Stomach smooth muscle (tissue), 2 donors: ENCODE data around the gene ZNF768.
"Not testable (repeated sequence)": the region's sequence is repeated elsewhere in the genome, so short reads cannot be mapped to it uniquely, and the experiment has no call there.

Experiments
- H3K27ac ChIP-seq: one replicate; pipeline ENCODE4 v1.7.0; 2013; ENCODE audit warnings: mild to moderate bottlenecking, low read length, inconsistent platforms
- H3K27me3 ChIP-seq, 2 donors: one replicate each; pipeline ENCODE4 v1.7.0; 2013; ENCODE audit warnings: low read length in 2 of 2; ENCODE audit not compliant: insufficient read depth in 2 of 2, control insufficient read depth in 1 of 2
- H3K36me3 ChIP-seq, 2 donors: one replicate each; pipeline ENCODE4 v1.7.0; 2013; ENCODE audit warnings: low read length in 2 of 2; ENCODE audit not compliant: control insufficient read depth in 2 of 2, insufficient read depth in 2 of 2
- H3K4me1 ChIP-seq: one replicate; pipeline ENCODE4 v1.7.0; 2013; ENCODE audit warnings: low read length; ENCODE audit not compliant: control insufficient read depth, insufficient read depth
- H3K4me3 ChIP-seq, 2 donors: one replicate each; pipeline ENCODE4 v1.7.0; 2013; ENCODE audit warnings: low read length in 2 of 2
- H3K9ac ChIP-seq, 2 donors: one replicate each; pipeline ENCODE4 v1.7.0; 2013; ENCODE audit warnings: low read length in 2 of 2, mild to moderate bottlenecking in 1 of 2
- H3K9me3 ChIP-seq, 2 donors: one replicate each; pipeline ENCODE4 v1.7.0; 2013; ENCODE audit warnings: low read length in 2 of 2; ENCODE audit not compliant: control insufficient read depth in 2 of 2
- donor health status: healthy.
- donor health status: Pancreatic carcinoma.

Gene ZNF768

GRCh38 chr16:30554557-30555314 is 28.4 kb upstream of the ZNF768 start:
- Histone ChIP-seq H3K4me3 (no peak overlapping the region), H3K4me1 (peaks cover 13% of the 10 kb centered on the region), H3K9ac (no peak overlapping the region), H3K36me3 (peaks cover 0 to 8% of the 10 kb centered on the region in 2 donors), H3K27ac (no peak overlapping the region), H3K9me3 (no peaks in the 10 kb centered on the region), H3K27me3 (no peaks in the 10 kb centered on the region)

DNA sequence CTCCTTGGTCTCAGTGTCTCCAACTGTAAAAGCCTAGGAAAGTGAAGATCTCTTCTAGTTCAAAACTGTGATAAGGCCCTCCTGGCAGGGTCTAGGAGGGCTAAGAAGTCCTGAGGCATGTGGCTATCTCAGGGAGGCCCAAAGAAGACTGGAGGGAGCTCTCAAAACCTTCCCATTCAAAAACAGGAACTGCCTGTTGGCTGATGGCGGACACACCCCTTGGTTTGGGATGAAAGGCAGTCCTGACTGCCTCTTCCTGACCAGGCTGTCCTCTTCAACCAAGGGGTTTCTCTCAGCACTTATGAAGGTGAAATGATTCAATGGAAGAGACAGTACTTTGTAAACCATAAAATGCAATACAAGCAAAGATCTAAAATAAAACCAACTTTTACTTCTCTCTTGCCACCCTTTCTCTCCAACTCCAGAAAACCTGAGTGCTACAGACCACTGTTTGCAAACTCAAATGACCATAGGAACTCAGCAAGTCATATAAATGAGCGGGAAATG is 27.1 kb upstream of the ZNF768 start:
- Histone ChIP-seq H3K9me3 (no peaks in the 10 kb centered on the region), H3K27ac (no peak overlapping the region), H3K4me1 (peaks cover 9% of the 10 kb centered on the region)

GRCh38 chr16:30552956-30553355 is 26.6 kb upstream of the ZNF768 start:
- no peaks in the 10 kb centered on the region for H3K9me3 ChIP-seq
- no peaks in the 10 kb centered on the region for H3K27me3 ChIP-seq
- H3K4me3 ChIP-seq, result no peak overlapping the region
- no peak overlapping the region for H3K9ac ChIP-seq
- peaks cover 0 to 8% of the 10 kb centered on the region in 2 donors for H3K36me3 ChIP-seq
- peaks cover 9% of the 10 kb centered on the region for H3K4me1 ChIP-seq
- no peak overlapping the region for H3K27ac ChIP-seq

More for the DNA sequence above, 27.1 kb upstream of the ZNF768 start:
- H3K9ac ChIP-seq, result no peak overlapping the region
- H3K36me3 ChIP-seq, result peaks cover 0 to 8% of the 10 kb centered on the region in 2 donors
- H3K27me3 ChIP-seq, result no peaks in the 10 kb centered on the region
- no peak overlapping the region for H3K4me3 ChIP-seq

- H3K9ac ChIP-seq, result no peak overlapping the region
- peaks cover 0 to 8% of the 10 kb centered on the region in 2 donors for H3K36me3 ChIP-seq
- no peaks in the 10 kb centered on the region for H3K9me3 ChIP-seq
- H3K4me3 ChIP-seq, result no peak overlapping the region
- H3K27ac ChIP-seq, result no peak overlapping the region
- no peaks in the 10 kb centered on the region for H3K27me3 ChIP-seq
- no peaks in the 10 kb centered on the region for H3K4me1 ChIP-seq
These were observed 25.4 kb upstream of the ZNF768 start for GRCh38 chr16:30551781-30552180.

- Histone ChIP-seq H3K4me3 (no peak overlapping the region), H3K9me3 (no peaks in the 10 kb centered on the region), H3K9ac (no peak overlapping the region), H3K27me3 (no peaks in the 10 kb centered on the region), H3K27ac (no peak overlapping the region), H3K4me1 (no peaks in the 10 kb centered on the region), H3K36me3 (peaks cover 0 to 4% of the 10 kb centered on the region in 2 donors)
These were observed 22.3 kb upstream of the ZNF768 start for GRCh38 chr16:30548416-30549253.

GRCh38 chr16:30546115-30546514 is 19.7 kb upstream of the ZNF768 start:
- H3K9ac ChIP-seq, result no peak overlapping the region
- H3K4me3 ChIP-seq, result no peak overlapping the region
- H3K27me3 ChIP-seq, result no peaks in the 10 kb centered on the region
- H3K4me1 ChIP-seq, result no peaks in the 10 kb centered on the region
- no peak overlapping the region for H3K27ac ChIP-seq
- no peaks in the 10 kb centered on the region for H3K36me3 ChIP-seq
- no peaks in the 10 kb centered on the region for H3K9me3 ChIP-seq

DNA sequence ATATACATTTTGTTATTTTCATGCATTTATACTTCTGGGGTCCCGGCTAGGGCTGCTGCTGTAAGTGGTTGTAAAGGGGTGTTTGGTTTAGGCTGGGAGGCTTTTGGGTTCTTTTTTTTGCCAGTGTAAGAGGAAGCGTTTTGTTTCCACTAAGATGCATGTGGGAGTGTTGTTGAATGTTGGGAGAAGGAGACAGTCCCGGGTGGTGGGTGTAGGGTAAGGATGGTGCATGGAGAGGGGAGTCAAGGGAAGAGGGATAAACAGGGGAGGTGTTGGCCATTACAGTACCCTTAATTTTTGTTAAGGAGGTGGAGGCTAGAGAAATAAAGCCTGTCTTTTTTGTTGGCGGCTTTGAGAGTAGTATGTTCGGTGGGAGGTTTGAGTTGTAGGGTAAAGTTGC is 16.7 kb upstream of the ZNF768 start:
- Histone ChIP-seq H3K4me1 (no peaks in the 10 kb centered on the region), H3K27ac (no peak overlapping the region)

GRCh38 chr16:30541502-30542329 is 15.3 kb upstream of the ZNF768 start:
- H3K4me1 ChIP-seq, result no peaks in the 10 kb centered on the region
- H3K9ac ChIP-seq, result no peak overlapping the region
- no peak overlapping the region for H3K4me3 ChIP-seq
- no peak overlapping the region for H3K27ac ChIP-seq
- no peaks in the 10 kb centered on the region for H3K9me3 ChIP-seq
- no peaks in the 10 kb centered on the region for H3K36me3 ChIP-seq
- no peaks in the 10 kb centered on the region for H3K27me3 ChIP-seq

More for the DNA sequence above, 16.7 kb upstream of the ZNF768 start:
- Histone ChIP-seq H3K9ac (no peak overlapping the region), H3K27me3 (no peaks in the 10 kb centered on the region), H3K4me3 (no peak overlapping the region), H3K36me3 (no peaks in the 10 kb centered on the region), H3K9me3 (no peaks in the 10 kb centered on the region)

DNA sequence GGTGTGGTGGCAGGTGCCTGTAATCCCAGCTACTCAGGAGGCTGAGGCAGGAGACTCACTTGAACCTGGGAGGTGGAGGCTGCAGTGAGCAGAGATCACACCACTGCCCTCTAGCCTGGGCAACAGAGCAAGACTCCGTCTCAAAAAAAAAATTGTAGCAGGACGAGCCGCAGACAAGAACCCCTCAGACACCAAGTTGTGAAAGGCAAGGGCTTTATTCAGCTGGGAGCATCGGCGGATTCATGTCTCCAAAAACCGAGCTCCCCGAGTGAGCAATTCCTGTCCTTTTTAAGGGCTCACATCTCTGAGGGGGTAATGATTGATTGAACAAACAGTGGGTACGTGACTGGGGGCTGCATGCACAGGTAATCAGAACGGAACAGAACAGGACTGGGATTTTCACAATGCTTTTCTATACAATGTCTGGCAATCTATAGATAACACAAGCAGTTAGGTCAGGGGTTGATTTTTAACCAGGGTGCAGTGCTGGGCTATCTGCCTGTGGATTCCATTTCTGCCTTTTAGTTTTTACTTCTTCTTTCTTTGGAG is 14.6 kb upstream of the ZNF768 start:
- H3K4me3 ChIP-seq, H3K27me3 ChIP-seq, H3K9ac ChIP-seq, H3K27ac ChIP-seq, H3K4me1 ChIP-seq, H3K36me3 ChIP-seq, H3K9me3 ChIP-seq: not testable (repeated sequence)

GRCh38 chr16:30539986-30540526 is 13.7 kb upstream of the ZNF768 start:
- H3K27me3 ChIP-seq, H3K4me1 ChIP-seq, H3K27ac ChIP-seq, H3K9ac ChIP-seq, H3K4me3 ChIP-seq, H3K36me3 ChIP-seq, H3K9me3 ChIP-seq: not testable (repeated sequence)
